H9 (cell line): Measurements from ENCODE around the gene RAD18. TPM values are rescaled to one million over a fixed set of nuclear protein-coding genes. Genes with fewer than 3 reads are reported as not detected.

Source experiments
- DNase-seq: peaks from one replicate; pipeline ENCODE4 v3.0.0-alpha.2; 2017
- H2AFZ ChIP-seq: one replicate; pipeline ENCODE4 v1.6.1; 2013; ENCODE audit warnings: mild to moderate bottlenecking, low read length, control low read depth, moderate library complexity
- H2AK5ac ChIP-seq: 2 replicates; pipeline ENCODE4 v1.6.1; 2013; ENCODE audit warnings: low read length, control low read depth, mixed read lengths; ENCODE audit not compliant: insufficient read length
- H2BK120ac ChIP-seq: one replicate; pipeline ENCODE4 v1.6.1; 2013; ENCODE audit warnings: low read depth, mild to moderate bottlenecking, low read length, control low read depth, inconsistent platforms; ENCODE audit not compliant: poor library complexity, severe bottlenecking
- H2BK12ac ChIP-seq: 2 replicates; pipeline ENCODE4 v1.6.1; 2013; ENCODE audit warnings: low read length, control low read depth, mixed read lengths, low read depth; ENCODE audit not compliant: insufficient read length
- H2BK15ac ChIP-seq: 2 replicates; pipeline ENCODE4 v1.6.1; 2013; ENCODE audit warnings: low read depth, low read length, control low read depth
- H2BK20ac ChIP-seq: one replicate; pipeline ENCODE4 v1.6.1; 2013; ENCODE audit warnings: low read depth, mild to moderate bottlenecking, low read length, control low read depth, inconsistent platforms; ENCODE audit not compliant: poor library complexity, severe bottlenecking
- H2BK5ac ChIP-seq: 2 replicates; pipeline ENCODE4 v1.6.1; 2013; ENCODE audit warnings: low read length, control low read depth, mixed read lengths; ENCODE audit not compliant: insufficient read length
- H3K14ac ChIP-seq: 2 replicates; pipeline ENCODE4 v1.6.1; 2013; ENCODE audit warnings: low read length, control low read depth; ENCODE audit not compliant: insufficient read depth
- H3K18ac ChIP-seq: 2 replicates; pipeline ENCODE4 v1.6.1; 2013; ENCODE audit warnings: low read depth, mild to moderate bottlenecking, mixed read lengths, low read length, control low read depth; ENCODE audit not compliant: insufficient read length
- H3K23ac ChIP-seq: 2 replicates; pipeline ENCODE4 v1.6.1; 2013; ENCODE audit warnings: low read length, control low read depth, mixed read lengths, low read depth; ENCODE audit not compliant: insufficient read length
- H3K23me2 ChIP-seq: 2 replicates; pipeline ENCODE4 v1.6.1; 2013; ENCODE audit warnings: low read depth, mild to moderate bottlenecking, mixed read lengths, low read length, control low read depth; ENCODE audit not compliant: insufficient read length, poor library complexity, severe bottlenecking
- H3K27ac ChIP-seq: 2 replicates; pipeline ENCODE4 v1.5.1; 2013; ENCODE audit warnings: low read length, control low read depth, mixed read lengths, low read depth; ENCODE audit not compliant: insufficient read length
- H3K27me3 ChIP-seq: 2 replicates; pipeline ENCODE4 v1.6.1; 2013; ENCODE audit warnings: low read length, control low read depth, inconsistent platforms; ENCODE audit not compliant: insufficient read depth
- H3K4ac ChIP-seq: 2 replicates; pipeline ENCODE4 v1.6.1; 2013; ENCODE audit warnings: low read depth, mild to moderate bottlenecking, control low read depth, inconsistent platforms, low read length, moderate library complexity
- H3K4me1 ChIP-seq: 2 replicates; pipeline ENCODE4 v1.6.1; 2013; ENCODE audit warnings: low read length, control low read depth, inconsistent platforms; ENCODE audit not compliant: insufficient read depth
- H3K4me2 ChIP-seq: 2 replicates; pipeline ENCODE4 v1.6.1; 2013; ENCODE audit warnings: low read length, control low read depth, mixed read lengths; ENCODE audit not compliant: insufficient read length, insufficient read depth
- H3K56ac ChIP-seq: 2 replicates; pipeline ENCODE4 v1.6.1; 2013; ENCODE audit warnings: low read depth, mild to moderate bottlenecking, mixed read lengths, low read length, control low read depth; ENCODE audit not compliant: insufficient read length
- H3K79me1 ChIP-seq: 2 replicates; pipeline ENCODE4 v1.6.1; 2013; ENCODE audit warnings: low read depth, mild to moderate bottlenecking, moderate library complexity, low read length, control low read depth, inconsistent platforms; ENCODE audit not compliant: insufficient read depth, poor library complexity, severe bottlenecking
- H3K79me2 ChIP-seq: 2 replicates; pipeline ENCODE4 v1.6.1; 2013; ENCODE audit warnings: low read length, control low read depth, inconsistent platforms; ENCODE audit not compliant: insufficient read depth
- H3K9ac ChIP-seq: 2 replicates; pipeline ENCODE4 v1.6.1; 2013; ENCODE audit warnings: low read length, control low read depth, mixed read lengths; ENCODE audit not compliant: insufficient read length; ENCODE audit errors: extremely low read depth
- H3K9me3 ChIP-seq: one replicate; pipeline ENCODE4 v1.6.1; 2013; ENCODE audit warnings: low read depth, low read length, inconsistent platforms; ENCODE audit not compliant: control insufficient read depth
- H3T11ph ChIP-seq: one replicate; pipeline ENCODE4 v1.6.1; 2013; ENCODE audit warnings: mild to moderate bottlenecking, low read length, control low read depth, inconsistent platforms
- H4K20me1 ChIP-seq: one replicate; pipeline ENCODE4 v1.6.1; 2013; ENCODE audit not compliant: control insufficient read depth, insufficient read length, insufficient read depth
- H4K5ac ChIP-seq: 2 replicates; pipeline ENCODE4 v1.6.1; 2013; ENCODE audit warnings: low read depth, mild to moderate bottlenecking, mixed read lengths, low read length, control low read depth; ENCODE audit not compliant: insufficient read length
- H4K8ac ChIP-seq: replicated peaks from 2 replicates; pipeline ENCODE4 v1.6.1; 2013; ENCODE audit warnings: low read length, control low read depth, mixed read lengths, low read depth; ENCODE audit not compliant: insufficient read length
- H4K91ac ChIP-seq: 2 replicates; pipeline ENCODE4 v1.6.1; 2013; ENCODE audit warnings: low read depth, mild to moderate bottlenecking, moderate library complexity, mixed read lengths, low read length, control low read depth; ENCODE audit not compliant: insufficient read length
- H3K27ac Mint-ChIP-seq, 3 experiments: 2 replicates in 2 of 3; 3 replicates in 1 of 3; pipeline ENCODE4 v1.8.0; 2020 to 2021; ENCODE audit warnings: mixed read lengths in 3 of 3, mild to moderate bottlenecking in 1 of 3, moderate library complexity in 1 of 3
- H3K27me3 Mint-ChIP-seq: 2 replicates; pipeline ENCODE4 v1.8.0; 2021; ENCODE audit warnings: low read depth, mild to moderate bottlenecking, moderate library complexity, mixed read lengths
- H3K36me3 Mint-ChIP-seq, 3 experiments: 2 replicates in 2 of 3; 3 replicates in 1 of 3; pipeline ENCODE4 v1.8.0; 2020 to 2021; ENCODE audit warnings: low read depth in 3 of 3, mixed read lengths in 3 of 3; ENCODE audit not compliant: insufficient read depth in 1 of 3
- H3K4me1 Mint-ChIP-seq, 2 experiments: 2 replicates each; pipeline ENCODE4 v1.8.0; 2020; ENCODE audit warnings: mixed read lengths in 2 of 2
- H3K4me3 Mint-ChIP-seq, 2 experiments: 2 replicates in 1 of 2; 3 replicates in 1 of 2; pipeline ENCODE4 v1.8.0; 2020 to 2021; ENCODE audit warnings: mild to moderate bottlenecking in 2 of 2, mixed read lengths in 2 of 2, moderate library complexity in 1 of 2
- H3K9me3 Mint-ChIP-seq, 2 experiments: 2 replicates in 1 of 2; 3 replicates in 1 of 2; pipeline ENCODE4 v1.8.0; 2020; ENCODE audit warnings: mild to moderate bottlenecking in 2 of 2, mixed read lengths in 2 of 2, moderate library complexity in 1 of 2
- CTCF ChIP-seq: fragments of 200-600 bp; sonication (generic); conservative IDR thresholded peaks from 3 replicates; pipeline ENCODE4 v1.8.0; 2021; ENCODE audit warnings: antibody characterized with exemption, mild to moderate bottlenecking
- WGBS: extraction: QIAGEN DNeasy Blood & Tissue Kit; methylation state at CpG from one replicate; pipeline ENCODE4 v1.1.7; 2013; ENCODE audit warnings: missing lambda C conversion rate, low lambda C conversion rate, mixed read lengths; ENCODE audit not compliant: insufficient read length; ENCODE audit errors: extremely low coverage; 5-methylcytosine and 5-hydroxymethylcytosine counted together
- total RNA-seq: library from RNA; stranded (reverse); gene quantifications from 2 replicates; pipeline ENCODE4 v1.2.1, GENCODE V29; 2021

Gene RAD18
- total RNA-seq, 1 experiment from 2014 or later = 27.8 TPM

DNA sequence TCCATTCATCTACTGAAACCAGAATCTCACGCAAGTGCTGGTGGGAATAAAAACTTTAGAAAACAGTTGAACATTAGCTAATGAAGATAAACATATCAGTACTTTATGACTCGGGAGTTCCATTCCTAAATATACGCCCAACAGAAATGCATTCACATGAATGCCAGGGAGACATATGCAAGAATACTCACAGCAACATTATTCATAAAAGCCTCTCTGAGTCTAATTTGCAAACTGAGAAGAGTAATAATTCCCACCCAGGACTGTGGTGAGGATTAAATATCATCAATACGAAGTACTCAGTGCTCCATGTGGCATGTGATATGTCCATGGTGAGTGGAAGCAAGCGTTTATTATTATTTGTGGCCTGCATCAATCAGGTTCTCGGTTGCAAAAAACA, 128.3 kb downstream of the RAD18 start:
- Mint-ChIP-seq H3K36me3 (no peaks in the 10 kb centered on the region), H3K27me3 (peaks cover 4% of the 10 kb centered on the region; the same call in 1 of the 2 replicates), H3K9me3 (no peaks in the 10 kb centered on the region), H3K4me1 (no peaks in the 10 kb centered on the region), H3K27ac (peak overlapping the region in 1 of 3 experiments; percentile 25; a peak in 1 of 7 replicates), H3K4me3 (no peak overlapping the region)
- H3K9ac ChIP-seq = no peak overlapping the region
- no peak overlapping the region for H3K56ac ChIP-seq
- WGBS = no CpG with 5 or more reads among the region's 6 CpGs
- H4K91ac ChIP-seq = no peak overlapping the region
- no peak overlapping the region for H2BK12ac ChIP-seq
- no peaks in the 10 kb centered on the region for H3K9me3 ChIP-seq
- H3K79me1 ChIP-seq = no peaks in the 10 kb centered on the region
- no peaks in the 10 kb centered on the region for H3K23me2 ChIP-seq
- H2BK5ac ChIP-seq = no peak overlapping the region
- DNase-seq = no peak
- H3K18ac ChIP-seq = no peak overlapping the region
- H3K4ac ChIP-seq = no peak overlapping the region
- TF ChIP-seq CTCF = no peak
- no peak overlapping the region for H3K4me2 ChIP-seq
- H4K5ac ChIP-seq = no peak overlapping the region
- no peak overlapping the region for H2AK5ac ChIP-seq
- no peak overlapping the region for H3K23ac ChIP-seq
- H3K27me3 ChIP-seq = no peaks in the 10 kb centered on the region
- H2BK120ac ChIP-seq = no peak overlapping the region
- H4K20me1 ChIP-seq = no peaks in the 10 kb centered on the region
- H3T11ph ChIP-seq = no peak overlapping the region
- no peak overlapping the region for H2AFZ ChIP-seq
- H3K14ac ChIP-seq = no peak overlapping the region
- H3K4me1 ChIP-seq = no peaks in the 10 kb centered on the region
- H2BK20ac ChIP-seq = no peak overlapping the region
- no peaks in the 10 kb centered on the region for H3K79me2 ChIP-seq
- H2BK15ac ChIP-seq = no peak overlapping the region
- H3K27ac ChIP-seq = no peak overlapping the region
- no peak overlapping the region for H4K8ac ChIP-seq
